Stimulated activated CD4-positive, alpha-beta T cell treated with anti-CD3 and anti-CD28 coated beads, Interleukin-12 subunit alpha, Interleukin-12 subunit beta, amount 100 ng/mL, for 4 hours (primary cell): Measurements from ENCODE around the gene SPATS2L.

Source experiments
- DNase-seq: peaks from one replicate; pipeline ENCODE4 v3.0.0-alpha.2; 2020

Gene SPATS2L

DNA sequence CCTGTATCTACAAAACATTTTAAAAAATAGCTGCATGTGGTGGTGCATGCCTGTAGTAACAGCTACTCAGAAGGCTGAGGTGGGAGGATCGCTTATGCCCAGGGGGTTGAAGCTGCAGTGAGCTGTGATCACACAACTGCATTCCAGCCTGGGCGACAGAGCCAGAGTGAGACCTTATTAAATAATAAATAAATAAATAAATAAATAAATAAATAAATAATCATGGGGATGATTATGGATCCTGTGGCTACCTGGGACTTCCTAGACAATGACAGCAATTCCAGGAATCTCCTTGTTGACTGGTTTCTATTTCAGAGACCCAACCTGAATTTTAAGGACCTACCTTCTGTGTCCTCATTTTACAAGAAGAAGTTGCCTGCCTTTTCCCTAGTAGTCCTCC is 111.9 kb downstream of the SPATS2L start:
- no peak for DNase-seq

DNA sequence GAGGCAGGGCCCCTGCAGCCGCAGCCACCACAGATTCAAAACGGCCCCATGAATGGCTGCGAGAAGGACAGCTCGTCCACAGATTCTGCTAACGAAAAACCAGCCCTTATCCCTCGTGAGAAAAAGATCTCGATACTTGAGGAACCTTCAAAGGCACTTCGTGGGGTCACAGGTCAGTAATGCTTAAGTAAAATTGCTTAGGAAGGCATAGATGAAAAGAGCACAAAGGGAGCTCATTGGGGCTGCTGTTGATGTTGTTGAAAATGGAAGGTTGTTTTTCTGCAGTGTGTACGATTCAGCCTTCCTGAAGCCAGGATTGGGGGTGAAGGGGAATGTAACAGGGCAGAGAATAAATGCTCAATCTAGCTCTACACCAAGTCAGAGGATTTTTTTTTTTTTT is 112.8 kb downstream of the SPATS2L start:
- no peak for DNase-seq

- no peak for DNase-seq
These were observed 114.8 kb downstream of the SPATS2L start for GRCh38 chr2:200421270-200421669.

GRCh38 chr2:200422071-200422470 is 115.6 kb downstream of the SPATS2L start:
- DNase-seq = no peak

GRCh38 chr2:200422532-200423261 is 116.2 kb downstream of the SPATS2L start:
- DNase-seq = no peak

GRCh38 chr2:200423541-200423940 is 117.0 kb downstream of the SPATS2L start:
- no peak for DNase-seq

DNA sequence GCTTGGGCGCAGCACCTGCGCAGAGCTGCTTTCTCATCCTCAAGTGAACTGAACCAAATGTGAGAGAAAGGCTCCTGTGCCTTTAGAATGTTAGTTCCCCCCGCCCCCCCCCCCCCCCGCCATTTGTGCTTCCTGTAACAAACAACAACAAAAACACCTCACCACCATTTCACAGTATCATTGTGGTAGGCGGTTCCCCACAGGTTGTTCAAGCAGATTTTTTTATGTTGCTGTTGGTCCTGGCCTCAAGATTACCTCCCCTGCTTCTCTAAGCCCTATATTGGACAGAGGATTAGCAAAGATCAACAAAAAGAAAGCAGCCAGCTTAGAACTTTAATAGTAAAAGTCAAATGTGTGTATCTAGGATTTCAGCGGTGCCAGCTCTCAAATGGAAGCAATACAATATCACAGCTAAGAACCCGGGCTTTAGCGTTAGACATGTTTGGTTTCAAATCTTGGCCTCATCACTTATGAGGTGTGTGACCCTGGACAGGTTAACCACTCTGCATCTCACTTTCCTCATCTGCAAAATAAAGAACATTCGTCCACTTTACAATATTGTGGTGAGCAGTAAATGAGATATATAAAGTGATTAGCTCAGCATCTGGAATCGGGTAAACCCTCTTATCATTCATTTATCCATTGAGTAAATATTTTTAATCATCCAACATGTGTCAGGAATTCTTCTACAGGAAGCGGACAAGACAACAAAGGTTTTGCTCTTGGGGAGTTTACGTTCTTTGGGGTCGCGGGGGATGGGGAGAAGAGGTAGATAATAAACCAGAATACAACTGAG is 118.7 kb downstream of the SPATS2L start:
- DNase-seq = no peak

DNA sequence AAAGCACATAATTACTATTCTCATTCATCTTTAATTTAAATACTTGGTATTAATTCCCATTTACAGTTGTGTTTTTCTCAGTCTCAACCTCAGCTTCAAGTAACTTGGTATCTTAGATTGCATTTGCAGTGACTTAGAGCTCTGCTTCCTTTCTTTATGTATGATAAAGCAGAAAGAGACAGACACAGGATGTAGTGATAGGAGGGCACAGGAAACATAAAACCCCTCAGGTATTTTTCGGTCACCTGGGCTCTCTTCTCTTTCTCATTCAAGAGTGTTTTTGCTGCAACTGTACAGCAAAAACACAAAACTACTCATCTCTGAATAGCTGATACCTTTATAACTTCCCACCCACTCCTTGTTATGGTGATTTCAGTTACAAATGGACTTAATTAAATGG is 120.3 kb downstream of the SPATS2L start:
- no peak for DNase-seq

DNA sequence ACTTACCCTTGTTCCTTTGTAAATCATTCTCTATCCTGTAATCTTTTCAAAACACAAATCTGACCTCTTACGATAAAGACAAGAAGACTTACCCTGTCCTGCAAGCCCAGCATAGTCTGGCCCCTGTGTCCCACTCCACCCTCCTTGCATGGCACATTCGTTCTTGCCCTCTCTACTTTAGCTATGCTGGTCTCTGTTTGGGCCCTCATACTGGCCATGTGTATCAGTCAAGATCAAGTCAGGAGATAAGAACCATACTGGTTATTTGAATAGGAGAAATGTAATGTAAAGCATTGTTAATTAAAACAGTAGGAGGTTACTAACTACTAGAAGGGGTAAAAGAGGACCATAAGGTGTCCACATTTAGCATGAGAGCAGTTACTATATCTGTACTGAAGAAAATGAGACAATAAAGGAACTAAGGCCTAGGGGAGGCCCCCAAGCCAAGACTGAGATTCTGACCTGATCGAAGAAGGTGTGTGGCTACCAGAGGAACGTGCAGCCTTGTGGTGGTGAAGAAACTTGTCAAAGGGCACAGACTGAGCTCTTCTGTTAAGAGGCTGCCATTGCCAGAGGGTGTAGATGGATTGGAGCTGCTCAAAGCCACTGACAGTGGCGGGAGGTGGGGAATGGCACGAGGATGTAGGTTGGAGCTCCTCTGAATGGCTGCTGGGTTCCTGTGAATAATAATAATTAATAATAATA is 122.6 kb downstream of the SPATS2L start:
- DNase-seq = no peak

- DNase-seq = no peak
These were observed 123.5 kb downstream of the SPATS2L start for GRCh38 chr2:200430017-200430416.

DNA sequence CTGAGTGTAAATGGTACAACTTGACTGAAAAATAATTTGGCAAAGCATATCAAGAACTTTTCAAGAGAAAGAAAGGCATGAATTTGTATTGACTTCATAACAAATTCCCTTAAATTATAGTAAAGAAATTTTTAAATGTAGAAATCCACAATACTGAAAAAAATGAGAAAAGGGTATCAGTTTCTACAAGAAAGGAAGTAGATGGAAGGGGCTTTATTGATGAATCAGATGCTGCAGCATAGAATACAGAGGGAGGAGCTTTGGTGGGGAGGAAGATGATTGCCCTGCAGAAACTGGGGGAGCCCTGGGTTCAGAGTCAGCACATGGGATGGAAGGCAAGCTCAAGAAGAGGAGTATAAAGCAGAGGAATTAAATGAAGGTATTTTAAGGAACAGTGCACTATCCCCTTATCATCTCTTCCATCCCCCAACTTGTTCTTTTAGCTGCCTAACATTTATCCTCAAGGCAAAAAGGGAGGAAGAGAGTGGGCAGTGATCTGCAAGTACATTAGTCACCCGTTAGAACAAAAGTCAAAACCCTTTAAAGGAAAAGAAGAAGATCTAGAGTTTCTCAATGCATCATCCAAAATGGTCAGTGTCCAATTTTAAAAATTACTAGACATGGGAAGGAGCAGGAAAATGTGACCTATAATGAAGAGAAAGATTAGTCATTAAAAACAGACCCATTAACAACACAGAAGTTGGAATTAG is 125.7 kb downstream of the SPATS2L start:
- DNase-seq = no peak

GRCh38 chr2:200435379-200435778 is 128.9 kb downstream of the SPATS2L start:
- no peak for DNase-seq

DNA sequence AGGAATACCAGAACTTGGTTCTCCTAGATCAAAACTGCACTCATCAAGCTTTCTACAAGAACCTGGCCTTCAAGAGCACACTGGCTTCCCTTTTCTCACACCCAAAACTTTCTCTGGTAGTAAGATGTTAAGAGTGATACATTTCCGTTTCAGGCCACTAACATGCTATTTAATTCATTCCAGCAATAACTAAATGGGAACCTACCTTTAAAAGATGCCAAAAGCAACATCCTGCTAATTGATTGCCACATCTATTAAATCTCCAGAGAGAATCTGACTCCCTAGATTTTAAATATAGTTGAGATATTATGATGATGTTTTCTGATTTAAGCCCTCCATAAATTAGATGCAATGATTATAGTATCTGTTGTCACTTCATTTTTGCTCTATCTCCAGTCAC is 131.8 kb downstream of the SPATS2L start:
- no peak for DNase-seq

DNA sequence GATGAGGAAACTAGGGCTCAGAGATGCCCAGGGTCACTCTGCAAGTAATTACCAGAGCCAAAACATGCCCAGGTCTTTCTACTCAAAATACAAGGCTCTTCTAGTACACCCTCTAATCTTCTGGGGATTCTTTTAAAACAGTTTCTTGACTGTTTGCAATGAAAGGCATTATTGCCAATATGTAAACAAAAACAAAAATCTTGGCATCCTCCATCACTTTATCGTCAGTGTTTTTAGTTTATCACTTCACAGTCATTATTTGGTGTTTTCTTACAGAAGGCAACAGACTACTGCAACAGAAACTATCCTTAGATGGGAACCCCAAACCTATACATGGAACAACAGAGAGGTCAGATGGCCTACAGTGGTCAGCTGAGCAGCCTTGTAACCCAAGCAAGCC is 132.4 kb downstream of the SPATS2L start:
- DNase-seq = no peak

GRCh38 chr2:200439981-200440380 is 133.5 kb downstream of the SPATS2L start:
- DNase-seq = no peak

- no peak for DNase-seq
These were observed 136.0 kb downstream of the SPATS2L start for GRCh38 chr2:200442471-200442870.

GRCh38 chr2:200443376-200443775 is 136.9 kb downstream of the SPATS2L start:
- DNase-seq = no peak

GRCh38 chr2:200443916-200444315 is 137.4 kb downstream of the SPATS2L start:
- no peak for DNase-seq

DNA sequence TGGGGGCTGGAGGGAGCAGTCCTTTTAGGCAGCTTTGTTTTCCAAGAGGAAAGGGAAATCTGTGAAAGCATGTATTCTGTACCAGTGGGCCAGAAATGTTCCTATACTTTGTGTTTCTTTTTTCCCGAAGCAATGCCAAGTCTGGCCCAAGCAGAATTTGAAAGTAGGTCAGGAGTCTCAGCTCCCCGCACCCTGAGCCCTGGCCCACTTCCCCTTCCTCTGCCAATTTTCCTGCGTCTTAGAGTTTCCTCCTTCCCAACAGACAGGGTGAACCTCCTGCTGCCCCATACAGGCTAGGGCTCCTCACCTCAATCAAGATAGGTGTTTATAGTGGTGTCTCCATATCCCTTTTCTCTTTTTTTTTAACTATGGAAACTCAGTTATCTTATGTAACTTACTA is 138.0 kb downstream of the SPATS2L start:
- no peak for DNase-seq

DNA sequence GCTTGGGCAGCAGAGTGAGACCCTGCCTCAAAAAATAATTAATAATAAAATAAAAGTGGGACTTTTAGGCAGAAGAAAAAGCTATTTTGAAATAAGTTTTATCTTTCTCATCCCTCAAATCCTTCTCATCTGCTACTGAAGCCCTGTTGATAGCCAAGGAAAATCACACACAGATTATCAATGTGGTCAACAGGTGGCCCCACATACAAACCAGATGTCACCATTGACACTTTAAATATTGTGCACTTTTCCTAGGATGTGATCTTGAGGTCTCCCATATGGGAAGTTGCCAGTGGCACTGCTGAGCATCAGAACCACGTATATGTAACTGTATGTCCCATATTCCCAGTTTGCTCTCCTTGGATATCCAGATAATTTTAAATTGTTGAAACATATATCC is 138.8 kb downstream of the SPATS2L start:
- DNase-seq = no peak

DNA sequence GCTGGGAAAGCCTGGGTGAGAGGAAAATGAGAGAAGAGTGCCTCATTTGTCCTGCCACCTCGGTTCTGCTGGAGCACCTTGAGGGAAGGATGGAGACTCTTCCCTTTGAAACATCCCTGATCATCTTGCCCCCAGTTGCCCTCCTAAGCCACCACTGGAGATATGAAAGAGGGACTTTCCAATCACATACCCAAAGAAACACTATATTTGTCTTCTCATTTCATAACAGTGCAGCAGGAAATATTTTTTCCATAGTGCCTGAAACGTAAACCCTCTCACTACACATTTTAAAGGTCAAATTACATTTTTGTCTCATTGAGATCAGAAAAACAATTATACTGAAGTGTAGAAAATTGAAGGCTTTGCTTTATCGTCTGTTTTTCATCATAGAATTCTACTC is 140.1 kb downstream of the SPATS2L start:
- no peak for DNase-seq

DNA sequence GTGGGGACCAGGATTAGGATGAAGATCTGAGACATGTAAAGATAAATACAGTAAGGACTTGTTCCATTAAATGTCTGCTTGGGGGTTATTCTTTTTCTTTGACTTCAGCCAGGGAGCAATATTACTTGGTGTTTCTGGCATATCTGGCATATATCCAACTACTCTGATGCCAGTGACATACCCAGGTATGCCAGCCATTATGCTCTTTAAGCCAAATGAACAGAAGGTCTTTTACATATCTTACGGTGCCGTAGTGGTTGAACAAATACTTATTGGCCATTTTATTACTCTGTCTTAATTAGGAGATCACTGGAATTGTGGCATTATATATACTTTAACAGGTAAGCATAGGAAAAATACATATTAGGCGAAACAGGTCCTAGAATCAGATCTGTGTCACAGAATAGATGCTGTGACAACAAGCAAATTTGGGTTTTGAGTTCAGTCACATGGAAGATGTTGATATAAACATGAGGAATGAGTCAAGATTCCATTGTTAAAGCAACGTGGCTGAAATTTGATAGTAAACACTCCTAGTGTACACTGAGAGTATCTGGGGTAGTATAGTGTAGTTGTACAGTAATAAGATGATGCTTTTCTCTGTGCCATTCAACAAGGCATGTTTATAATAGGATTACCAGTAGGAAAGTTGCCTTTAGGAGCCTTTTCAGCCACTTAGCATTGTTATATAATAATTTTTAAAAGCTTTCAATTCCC is 140.8 kb downstream of the SPATS2L start:
- no peak for DNase-seq

DNA sequence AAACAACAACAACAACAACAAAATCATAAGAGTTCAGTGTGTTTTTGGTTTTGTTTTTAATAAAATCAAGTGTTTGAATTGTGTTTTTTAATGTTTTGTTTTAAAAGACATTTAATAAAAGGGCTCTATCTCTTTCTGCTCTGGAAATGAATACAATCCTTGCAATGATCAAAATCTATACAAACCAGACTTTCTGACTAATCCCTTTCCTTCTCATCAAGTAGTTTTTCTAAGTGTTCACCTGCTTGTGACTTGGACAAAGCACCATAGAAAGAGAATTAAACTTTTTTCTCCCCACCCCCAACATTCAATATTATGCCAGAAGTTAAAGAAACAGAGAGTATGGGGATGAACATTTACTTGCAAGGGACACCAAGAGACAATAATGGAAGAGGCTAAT is 142.0 kb downstream of the SPATS2L start:
- DNase-seq = no peak
